H1 (cell line): ENCODE data around the gene CACNA1E. TPM values are rescaled to one million over a fixed set of nuclear protein-coding genes. Genes with fewer than 3 reads are reported as not detected.

Source experiments
- CTCF ChIA-PET: fragments of 300-600 bp; sonication (Branson Sonifier 250); formaldehyde crosslinking; loops from one replicate; lab custom pipeline; 2021; ENCODE audit not compliant: partially characterized antibody; lab: Charles Lee
- POLR2A ChIA-PET: fragments of 300-600 bp; sonication (Branson Sonifier 250); formaldehyde crosslinking; loops from one replicate; lab custom pipeline; 2021; ENCODE audit warnings: inconsistent platforms; ENCODE audit not compliant: partially characterized antibody; lab: Charles Lee
- DNase-seq, 2 experiments: peaks; one replicate each; pipeline versions ENCODE4 v3.0.0 to v3.0.0-alpha.2; 2010 to 2022; ENCODE audit warnings: low spot score in 2 of 2, low read depth in 1 of 2, mixed read lengths in 1 of 2
- FAIRE-seq: peaks from 2 replicates; lab custom pipeline; 2011; peaks lifted over from hg19 to GRCh38; lab: Jason Lieb, UNC
- H2AFZ ChIP-seq: 2 replicates; pipeline ENCODE4 v1.8.1; 2012; ENCODE audit warnings: low read length, inconsistent platforms
- H2AK5ac ChIP-seq: 2 replicates; pipeline ENCODE4 v1.6.1; 2013; ENCODE audit warnings: low read depth, low read length
- H2BK120ac ChIP-seq: replicated peaks from 2 replicates; pipeline ENCODE3; 2013; ENCODE audit warnings: low read depth, low read length, inconsistent platforms
- H2BK12ac ChIP-seq: 2 replicates; pipeline ENCODE4 v1.6.1; 2013; ENCODE audit warnings: low read depth, low read length
- H2BK15ac ChIP-seq: 2 replicates; pipeline ENCODE4 v1.6.1; 2013; ENCODE audit warnings: low read length
- H2BK20ac ChIP-seq: 2 replicates; pipeline ENCODE4 v1.6.1; 2013; ENCODE audit warnings: low read length
- H2BK5ac ChIP-seq: 2 replicates; pipeline ENCODE4 v1.6.1; 2013; ENCODE audit warnings: low read depth, low read length
- H3K14ac ChIP-seq: 2 replicates; pipeline ENCODE4 v1.6.1; 2013; ENCODE audit warnings: inconsistent platforms; ENCODE audit not compliant: insufficient read length
- H3K18ac ChIP-seq: 2 replicates; pipeline ENCODE4 v1.6.1; 2013; ENCODE audit warnings: low read length; ENCODE audit errors: extremely low read depth
- H3K23ac ChIP-seq: 2 replicates; pipeline ENCODE4 v1.6.1; 2013; ENCODE audit warnings: inconsistent platforms; ENCODE audit not compliant: insufficient read length
- H3K23me2 ChIP-seq: 2 replicates; pipeline ENCODE4 v1.6.1; 2013; ENCODE audit warnings: low read depth, low read length
- H3K27ac ChIP-seq: 2 replicates; pipeline ENCODE4 v1.6.1; 2011; ENCODE audit warnings: low read depth, low read length, inconsistent platforms
- H3K27me3 ChIP-seq, 4 experiments: replicated peaks in 1 of 4; 1 replicate in 1 of 4; 2 replicates in 3 of 4; pipeline versions ENCODE4 v1.6.1 to v1.8.1; 2011 to 2013; ENCODE audit warnings: low read length in 3 of 4, mild to moderate bottlenecking in 3 of 4, inconsistent platforms in 2 of 4, mixed read lengths in 2 of 4, moderate library complexity in 1 of 4; ENCODE audit not compliant: control insufficient read depth in 3 of 4, insufficient read depth in 3 of 4; ENCODE audit errors: extremely low read depth in 1 of 4
- H3K36me3 ChIP-seq, 4 experiments: 2 replicates each; pipeline versions ENCODE4 v1.6.1 to v1.8.1; 2011 to 2013; ENCODE audit warnings: mild to moderate bottlenecking in 4 of 4, low read length in 3 of 4, moderate library complexity in 2 of 4, control low read depth in 1 of 4, inconsistent platforms in 1 of 4; ENCODE audit not compliant: insufficient read depth in 4 of 4, control insufficient read depth in 2 of 4
- H3K4ac ChIP-seq: replicated peaks from 2 replicates; pipeline ENCODE3; 2013; ENCODE audit warnings: low read length, low read depth, mixed read lengths, inconsistent platforms; ENCODE audit not compliant: insufficient read length
- H3K4me1 ChIP-seq, 4 experiments: replicated peaks in 1 of 4; 1 replicate in 1 of 4; 2 replicates in 3 of 4; pipeline versions ENCODE4 v1.6.1 to v1.8.1; 2011 to 2013; ENCODE audit warnings: low read length in 3 of 4, inconsistent platforms in 2 of 4, mixed read lengths in 1 of 4; ENCODE audit not compliant: insufficient read depth in 4 of 4, control insufficient read depth in 3 of 4
- H3K4me2 ChIP-seq, 2 experiments: 2 replicates each; pipeline versions ENCODE4 v1.6.1 to v1.8.1; 2011 to 2013; ENCODE audit warnings: low read depth in 2 of 2, low read length in 2 of 2, control low read depth in 1 of 2, inconsistent platforms in 1 of 2, mild to moderate bottlenecking in 1 of 2; ENCODE audit not compliant: insufficient read depth in 1 of 2
- H3K4me3 ChIP-seq, 4 experiments: fragments of 200-600, 300-600 bp in 1 of 4; sonication (generic), shearing (Covaris generic), sonication (Bioruptor Twin) in 1 of 4; 2 replicates each; pipeline versions ENCODE4 v1.5.1 to v1.8.1; 2011 to 2016; ENCODE audit warnings: low read length in 4 of 4, low read depth in 3 of 4, control low read depth in 2 of 4, inconsistent platforms in 2 of 4, mild to moderate bottlenecking in 2 of 4, mixed read lengths in 1 of 4, moderate library complexity in 1 of 4; ENCODE audit not compliant: insufficient read depth in 2 of 4; ENCODE audit errors: extremely low read depth in 1 of 4
- H3K56ac ChIP-seq: replicated peaks from 2 replicates; pipeline ENCODE3; 2013; ENCODE audit warnings: low read depth, mild to moderate bottlenecking, mixed read lengths, low read length, inconsistent platforms; ENCODE audit not compliant: insufficient read length
- H3K79me1 ChIP-seq: 2 replicates; pipeline ENCODE4 v1.6.1; 2013; ENCODE audit warnings: low read depth, low read length, control low read depth
- H3K79me2 ChIP-seq, 2 experiments: 2 replicates each; pipeline versions ENCODE4 v1.6.1 to v1.8.1; 2012 to 2013; ENCODE audit warnings: low read length in 2 of 2, mild to moderate bottlenecking in 2 of 2, inconsistent platforms in 1 of 2; ENCODE audit not compliant: insufficient read depth in 2 of 2, control insufficient read depth in 1 of 2
- H3K9ac ChIP-seq, 4 experiments: replicated peaks in 1 of 4; 1 replicate in 1 of 4; 2 replicates in 3 of 4; pipeline versions ENCODE4 v1.6.1 to v1.8.1; 2011 to 2013; ENCODE audit warnings: low read depth in 3 of 4, low read length in 3 of 4, control low read depth in 2 of 4, mild to moderate bottlenecking in 2 of 4, moderate library complexity in 2 of 4, inconsistent platforms in 1 of 4; ENCODE audit errors: extremely low read depth in 1 of 4
- H3K9me3 ChIP-seq, 2 experiments: 2 replicates each; pipeline versions ENCODE4 v1.6.1 to v1.8.1; 2012 to 2013; ENCODE audit warnings: mild to moderate bottlenecking in 2 of 2, moderate library complexity in 2 of 2, control low read depth in 1 of 2, inconsistent platforms in 1 of 2, low read depth in 1 of 2, low read length in 1 of 2, mixed read lengths in 1 of 2; ENCODE audit not compliant: insufficient read depth in 2 of 2
- H4K20me1 ChIP-seq, 2 experiments: replicated peaks in 1 of 2; 2 replicates each; pipeline versions ENCODE3 to v1.8.1; 2011 to 2013; ENCODE audit warnings: inconsistent platforms in 2 of 2, low read length in 2 of 2, mild to moderate bottlenecking in 1 of 2; ENCODE audit not compliant: insufficient read depth in 2 of 2, control insufficient read depth in 1 of 2
- H4K5ac ChIP-seq: 2 replicates; pipeline ENCODE4 v1.6.1; 2013; ENCODE audit warnings: low read length, low read depth, mixed read lengths, inconsistent platforms; ENCODE audit not compliant: insufficient read length
- H4K8ac ChIP-seq: 2 replicates; pipeline ENCODE4 v1.8.0; 2013; ENCODE audit warnings: mild to moderate bottlenecking, moderate library complexity, low read length, inconsistent platforms; ENCODE audit not compliant: insufficient read depth; ENCODE audit errors: extremely low read depth
- H4K91ac ChIP-seq: replicated peaks from 2 replicates; pipeline ENCODE3; 2013; ENCODE audit warnings: low read length, mixed read lengths, inconsistent platforms; ENCODE audit not compliant: insufficient read length
- ATF3 ChIP-seq: IDR thresholded peaks from 2 replicates; pipeline ENCODE4 v1.6.1; 2011; ENCODE audit warnings: low read depth, mild to moderate bottlenecking, low read length; ENCODE audit not compliant: insufficient read depth
- BCL11A ChIP-seq, 2 experiments: IDR thresholded peaks; one replicate each; pipeline ENCODE4 v1.6.1; 2011; ENCODE audit warnings: low read depth in 2 of 2, low read length in 2 of 2, mild to moderate bottlenecking in 2 of 2
- BRCA1 ChIP-seq: IDR thresholded peaks from 2 replicates; pipeline ENCODE4 v1.6.1; 2012; ENCODE audit warnings: low read depth, low read length, improper control_type of control experiment
- CREB1 ChIP-seq: IDR thresholded peaks from 2 replicates; pipeline ENCODE4 v1.6.1; 2012; ENCODE audit warnings: inconsistent platforms
- JUND ChIP-seq: IDR thresholded peaks from 2 replicates; pipeline ENCODE4 v1.6.1; 2011; ENCODE audit warnings: mild to moderate bottlenecking, improper control_type of control experiment, low read length
- KDM4A ChIP-seq: IDR thresholded peaks from one replicate; pipeline ENCODE4 v1.7.1; 2012; ENCODE audit warnings: low read depth, mild to moderate bottlenecking, moderate library complexity, low read length, inconsistent platforms; ENCODE audit not compliant: severe bottlenecking
- NANOG ChIP-seq: IDR thresholded peaks from 2 replicates; pipeline ENCODE4 v1.6.1; 2011; ENCODE audit warnings: low read length, low read depth, mild to moderate bottlenecking, inconsistent platforms; ENCODE audit not compliant: insufficient read depth, poor library complexity, severe bottlenecking
- PHF8 ChIP-seq: fragments of 200-600 bp; sonication (generic); conservative IDR thresholded peaks from 2 replicates; pipeline ENCODE4 v1.7.1; 2012; ENCODE audit warnings: low read depth, mild to moderate bottlenecking, inconsistent platforms, low read length, moderate library complexity
- POLR2A ChIP-seq, 2 experiments: IDR thresholded peaks; 1 replicate in 1 of 2; 2 replicates in 1 of 2; pipeline ENCODE4 v1.6.1; 2011; ENCODE audit warnings: low read depth in 2 of 2, low read length in 2 of 2, mild to moderate bottlenecking in 2 of 2; ENCODE audit errors: control extremely low read depth in 1 of 2
- RXRA ChIP-seq: IDR thresholded peaks from 2 replicates; pipeline ENCODE4 v1.6.1; 2011; ENCODE audit warnings: low read depth, mild to moderate bottlenecking, low read length, moderate library complexity; ENCODE audit not compliant: insufficient read depth
- ZNF274 ChIP-seq: IDR thresholded peaks from 2 replicates; pipeline ENCODE4 v1.7.0; 2012; ENCODE audit warnings: low read length, borderline replicate concordance; ENCODE audit errors: extremely low read depth
- WGBS, 2 experiments: shearing (Covaris generic) in 1 of 2; methylation state at CpG; one replicate each; pipeline versions ENCODE4 v1.1.6 to v1.1.7; 2013 to 2015; ENCODE audit warnings: low lambda C conversion rate in 2 of 2, mixed read lengths in 2 of 2, inconsistent platforms in 1 of 2, low coverage in 1 of 2, missing lambda C conversion rate in 1 of 2; ENCODE audit not compliant: insufficient replicate concordance in 2 of 2, insufficient coverage in 1 of 2, insufficient read length in 1 of 2; ENCODE audit errors: extremely low coverage in 1 of 2, missing lambda C conversion rate in 1 of 2; 5-methylcytosine and 5-hydroxymethylcytosine counted together
- polyA plus RNA-seq, 7 experiments: library from polyadenylated mRNA; depleted of rRNA in 3 of 7; stranded (reverse) in 5 of 7; unstranded in 2 of 7; fragments of >200 nt in 5 of 7; fragments of 200-250 nt in 2 of 7; gene quantifications; 1 replicate in 5 of 7; 2 replicates in 1 of 7; 4 replicates in 1 of 7; pipeline versions ENCODE4 v1.2.1 to v1.2.3, GENCODE V29; 2011 to 2013; ENCODE audit warnings: missing spikeins in 2 of 7, mixed read lengths in 2 of 7
- total RNA-seq: library from RNA; stranded (reverse); fragmentation: NEBNext Ultra II Directional; extraction: Animal tissue kit (Norgen Biotek cat#: 25700); gene quantifications from 2 replicates; pipeline ENCODE4 v1.2.1, GENCODE V29; 2021
- TF ChIP-seq, protein P1 (sequence below): IDR thresholded peaks from 2 replicates; pipeline ENCODE4 v1.6.1; 2012; ENCODE audit warnings: inconsistent platforms

The CACNA1E gene
- total and polyA plus RNA-seq, 2 of the 8 experiments (the other 6 are each of a cell fraction or from before 2014, with no cell fraction given): 0.98 to 1.3 TPM

DNA sequence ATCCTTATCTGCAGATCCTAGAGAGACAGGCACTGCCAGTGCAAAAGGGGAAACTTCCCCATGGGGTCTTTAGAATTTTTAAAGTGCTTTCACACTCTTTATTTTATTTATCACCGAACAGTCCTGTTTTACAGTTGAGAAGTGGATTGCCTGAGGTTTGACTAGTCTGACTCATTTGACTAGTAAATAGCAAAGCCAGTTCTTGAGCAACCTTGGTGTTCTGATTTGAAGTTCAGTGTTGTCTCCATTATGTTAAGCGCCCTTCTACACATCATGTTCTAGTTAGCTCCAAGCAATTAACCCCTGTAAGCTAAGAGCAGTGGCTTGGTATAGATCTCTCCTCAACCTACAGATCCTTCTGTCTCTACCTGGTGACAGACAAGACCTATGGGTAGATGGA, 262.9 kb downstream of the CACNA1E start:
- H3K36me3 ChIP-seq: no peaks in the 10 kb centered on the region
- no peak overlapping the region for H4K91ac ChIP-seq
- no peak overlapping the region for H3K4ac ChIP-seq
- no peaks in the 10 kb centered on the region for H3K79me1 ChIP-seq
- H3K79me2 ChIP-seq: no peaks in the 10 kb centered on the region
- DNase-seq (no peak), FAIRE-seq (no peak)
- no peaks in the 10 kb centered on the region for H4K20me1 ChIP-seq
- POLR2A ChIA-PET: no interaction called here
- H3K18ac ChIP-seq: no peak overlapping the region
- no peak overlapping the region for H2AK5ac ChIP-seq
- WGBS, 2 experiments: 89% methylated on average over 2 of the region's 2 CpGs; no CpG with 5 or more reads in 1 of the 2 experiments
- CTCF ChIA-PET: interaction anchor here (0.6 to 1.2 kb wide), 2 partner anchors 269 to 308 kb away, joined by 3 read pairs; no protein-coding TSS in a partner anchor
- H2BK15ac ChIP-seq: no peak overlapping the region
- H2BK12ac ChIP-seq: no peak overlapping the region
- no peak overlapping the region for H3K4me2 ChIP-seq
- no peak overlapping the region for H2BK120ac ChIP-seq
- H4K5ac ChIP-seq: no peak overlapping the region
- no peak overlapping the region for H2BK5ac ChIP-seq
- H3K9ac ChIP-seq: no peak overlapping the region
- no peak overlapping the region for H2AFZ ChIP-seq
- H3K56ac ChIP-seq: no peak overlapping the region
- H4K8ac ChIP-seq: no peak overlapping the region
- H2BK20ac ChIP-seq: no peak overlapping the region
- no peaks in the 10 kb centered on the region for H3K27me3 ChIP-seq
- no peak overlapping the region for H3K14ac ChIP-seq
- no peak overlapping the region for H3K23ac ChIP-seq
- no peak overlapping the region for H3K27ac ChIP-seq
- peaks cover 0 to 6% (median 0%) of the 10 kb centered on the region in 4 experiments; a peak in 2 of 7 replicates for H3K4me1 ChIP-seq
- no peak overlapping the region for H3K4me3 ChIP-seq
- H3K9me3 ChIP-seq: no peaks in the 10 kb centered on the region
- TF ChIP-seq NANOG (no peak), BCL11A (IDR thresholded peaks at IDR 0.05; ENCODE audit: low read depth in 2 of 2, low read length in 2 of 2) (no peak), JUND (no peak), ATF3 (no peak), KDM4A (no peak), PHF8 (no peak), RXRA (no peak), POLR2A (IDR thresholded peaks at IDR 0.05; ENCODE audit: control extremely low read depth in 1 of 2, low read depth in 2 of 2, low read length in 2 of 2) (no peak), ZNF274 (no peak), BRCA1 (no peak), CREB1 (no peak)
- TF ChIP-seq, protein P1, sequence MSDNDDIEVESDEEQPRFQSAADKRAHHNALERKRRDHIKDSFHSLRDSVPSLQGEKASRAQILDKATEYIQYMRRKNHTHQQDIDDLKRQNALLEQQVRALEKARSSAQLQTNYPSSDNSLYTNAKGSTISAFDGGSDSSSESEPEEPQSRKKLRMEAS: no peak
- no peaks in the 10 kb centered on the region for H3K23me2 ChIP-seq
